Motor neuron (in vitro differentiated cells): Measurements from ENCODE around the gene RAD51B. TPM values are rescaled to one million over a fixed set of nuclear protein-coding genes. Genes with fewer than 3 reads are reported as not detected.

Experiments used
- ATAC-seq, 8 experiments: fragments of 200-7000 bp; cut with Tn5 transposase; replicated peaks in 6 of 8; 2 replicates each; pipeline ENCODE4 v1.8.0; 2021; ENCODE audit warnings: mild to moderate bottlenecking in 8 of 8, moderate library complexity in 8 of 8
- H3K27ac ChIP-seq, 2 donors: fragments of 250-450 bp; sonication (Bioruptor Pico); 2 replicates each; pipeline ENCODE4 v1.9.0; 2021; ENCODE audit warnings: antibody characterized with exemption in 2 of 2, mild to moderate bottlenecking in 2 of 2, moderate library complexity in 1 of 2
- H3K4me1 ChIP-seq, 2 donors: fragments of 250-450 bp; sonication (Bioruptor Pico); replicated peaks in 1 of 2; 2 replicates each; pipeline ENCODE4 v1.6.1; 2021; ENCODE audit warnings: antibody characterized with exemption in 2 of 2, mild to moderate bottlenecking in 2 of 2, moderate library complexity in 1 of 2
- H3K4me3 ChIP-seq, 5 donors: fragments of 250-450 bp; sonication (Bioruptor Pico); 2 replicates each; pipeline ENCODE4 v1.9.0; 2021; ENCODE audit warnings: antibody characterized with exemption in 5 of 5, mild to moderate bottlenecking in 5 of 5, moderate library complexity in 4 of 5
- WGBS, 10 experiments: fragments of 450-650 bp; shearing (Covaris generic); methylation state at CpG; one replicate each; pipeline ENCODE4 v1.0.0; 2022; 5-methylcytosine and 5-hydroxymethylcytosine counted together
- in situ Hi-C, 9 experiments: fragments of 400-800 bp; cut with MboI; loops; one replicate each; pipeline ENCODE4 v1.15.0; 2021; ENCODE audit warnings: low sequenced_read_pairs in 9 of 9, low pct_unique_long_range_greater_than_20kb in 2 of 9; ENCODE audit not compliant: unreplicated experiment in 9 of 9
- total RNA-seq, 8 experiments: library from RNA; unstranded; fragments of 300-600 nt; gene quantifications; 2 replicates each; pipeline versions ENCODE4 v1.2.3 to v1.2.4, GENCODE V29; 2022

The RAD51B gene
- total RNA-seq, 8 experiments from 2014 or later = 5.4 to 37.7 (median 11.0) TPM

DNA sequence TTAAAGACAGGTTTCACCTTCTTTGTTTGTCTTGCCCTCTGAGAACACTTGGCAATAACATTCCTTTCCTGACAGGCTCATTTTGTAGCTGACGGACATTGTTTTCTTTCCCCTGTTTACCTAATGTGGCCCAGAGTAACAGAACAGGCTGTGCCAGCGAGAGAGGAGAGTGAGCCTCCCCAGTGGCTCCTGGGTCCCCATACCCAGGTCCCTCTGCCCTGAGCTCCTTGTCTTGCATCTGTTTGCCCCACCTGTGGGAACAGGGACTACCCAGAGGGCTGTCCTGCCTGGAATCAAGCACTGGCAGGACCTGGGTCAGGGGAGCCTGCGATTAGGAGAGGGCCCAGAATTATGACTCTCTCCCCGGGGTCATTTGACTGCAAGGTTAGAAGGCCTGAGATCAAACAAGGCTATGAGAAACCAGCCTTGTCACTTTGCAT lies 750.4 kb downstream of the RAD51B start:
- Histone ChIP-seq H3K4me3 (no peak overlapping the region), H3K4me1 (peaks cover 37 to 41% of the 10 kb centered on the region in 2 donors), H3K27ac (peak overlapping the region; percentile 41 to 56)
- peak in 4 of 8 experiments; percentile 5 to 63 (median 31) for ATAC-seq
- 34 to 100% (median 80%) methylated on average over 1 to 4 of the region's 4 CpGs; no CpG with 5 or more reads in 2 of the 10 experiments for WGBS, 10 experiments
- in situ Hi-C loops = no loop called here

DNA sequence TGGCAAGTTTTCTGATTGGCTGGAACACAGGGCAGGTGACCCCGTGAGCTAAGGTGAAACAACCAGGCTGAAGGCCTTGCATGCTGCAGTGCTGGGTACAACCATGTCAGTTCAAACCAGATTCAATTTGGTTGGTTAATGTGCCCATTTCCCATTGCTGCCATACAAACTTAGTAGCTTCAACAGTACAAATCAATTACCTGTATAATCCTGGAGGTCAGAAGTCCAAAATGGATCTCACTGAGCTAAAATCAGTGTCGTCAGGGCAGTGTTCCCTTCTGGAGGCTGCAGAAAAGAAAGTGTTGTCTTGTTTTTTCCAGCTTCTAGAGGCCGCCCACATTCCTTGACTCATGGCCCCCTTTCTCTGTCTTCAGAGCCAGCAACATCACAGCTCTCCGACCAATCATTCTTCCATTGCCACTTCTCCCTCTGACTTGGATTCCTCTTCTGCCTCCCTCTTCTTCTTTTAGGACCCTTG lies 751.6 kb downstream of the RAD51B start:
- 80 to 100% (median 98%) methylated on average over 1 to 4 of the region's 4 CpGs; no CpG with 5 or more reads in 2 of the 10 experiments for WGBS, 10 experiments
- no peak for ATAC-seq
- no peak overlapping the region for H3K27ac ChIP-seq
- in situ Hi-C loops = no loop called here
- no peak overlapping the region for H3K4me3 ChIP-seq
- peaks cover 29 to 33% of the 10 kb centered on the region in 2 donors for H3K4me1 ChIP-seq

DNA sequence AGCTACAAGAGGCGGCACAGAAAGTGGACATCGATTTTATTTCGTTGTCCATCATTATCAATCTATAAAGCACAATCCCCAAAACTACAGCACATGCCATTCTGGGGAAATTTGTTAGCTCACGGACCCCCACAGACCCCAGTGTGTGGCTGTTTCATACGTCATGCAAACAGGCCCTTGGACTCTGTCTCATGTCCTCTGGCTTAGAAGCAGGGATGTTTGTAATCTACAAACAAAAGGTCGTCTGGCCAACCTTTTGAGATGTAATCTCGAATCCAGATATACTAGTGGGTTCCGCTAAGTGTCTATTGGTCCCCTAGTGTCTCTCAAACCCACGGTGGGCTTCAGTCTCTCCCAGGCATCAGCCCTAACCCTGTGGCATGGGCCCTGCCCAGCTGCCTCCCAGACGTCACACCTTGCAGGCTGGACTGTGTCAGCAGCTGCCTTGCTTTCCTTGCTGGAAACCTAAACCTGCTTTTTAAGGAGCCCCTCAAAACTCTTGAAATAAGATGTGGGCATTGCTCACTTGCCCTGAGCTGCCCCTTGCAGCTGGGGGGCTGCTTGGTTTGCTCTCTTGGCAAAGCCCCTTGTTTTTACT lies 752.4 kb downstream of the RAD51B start:
- WGBS, 10 experiments = 58 to 100% (median 81%) methylated on average over 2 to 8 of the region's 10 CpGs; no CpG with 5 or more reads in 2 of the 10 experiments
- in situ Hi-C loops = no loop called here
- H3K4me3 ChIP-seq = no peak overlapping the region
- ATAC-seq = no peak
- peaks cover 31 to 37% of the 10 kb centered on the region in 2 donors for H3K4me1 ChIP-seq
- H3K27ac ChIP-seq = no peak overlapping the region

DNA sequence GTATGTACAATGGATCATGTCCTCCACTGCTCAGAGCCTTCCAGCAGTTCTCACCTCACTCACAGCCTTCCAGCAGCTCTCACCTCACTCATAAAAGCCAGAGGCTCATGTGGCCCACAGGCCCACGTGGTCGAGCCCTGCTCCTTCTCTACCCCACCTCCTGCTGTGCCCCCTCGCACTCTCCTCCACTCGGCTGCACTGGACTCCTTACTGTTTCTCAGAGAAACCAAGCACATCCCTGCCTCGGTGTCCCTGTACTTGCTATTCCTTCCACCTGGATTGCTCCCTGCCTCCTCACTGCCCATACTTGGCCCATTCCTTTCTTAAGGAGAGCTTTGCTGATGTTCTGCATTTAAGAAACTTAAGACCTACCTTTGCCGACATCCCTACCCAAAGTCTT lies 753.5 kb downstream of the RAD51B start:
- H3K27ac ChIP-seq = no peak overlapping the region
- H3K4me1 ChIP-seq = peaks cover 31 to 37% of the 10 kb centered on the region in 2 donors
- H3K4me3 ChIP-seq = no peak overlapping the region
- no peak for ATAC-seq
- in situ Hi-C loops = no loop called here
- WGBS, 10 experiments = 86 to 100% (median 93%) methylated on average over 1 to 6 of the region's 6 CpGs; no CpG with 5 or more reads in 3 of the 10 experiments

DNA sequence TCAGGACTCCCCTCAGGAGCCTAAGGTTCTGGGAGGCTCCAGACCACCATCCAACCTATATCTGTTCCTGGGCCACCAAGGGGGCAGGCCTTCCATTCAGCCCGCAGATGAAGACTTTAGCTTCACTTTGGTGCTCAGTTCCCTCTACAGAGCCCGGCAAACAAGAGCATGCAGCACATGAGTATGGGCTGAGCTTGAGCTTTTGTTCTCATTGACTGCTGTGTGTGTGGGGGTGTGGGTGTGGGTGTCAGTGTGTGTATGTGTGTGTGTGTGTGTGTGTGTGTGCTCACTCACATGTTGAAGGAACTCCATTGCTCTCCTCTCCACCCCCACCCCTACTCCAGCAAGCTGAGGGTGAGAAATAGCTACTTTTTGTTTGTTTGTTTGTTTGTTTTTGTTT lies 754.1 kb downstream of the RAD51B start:
- peak in 2 of 8 experiments; percentile 26 to 37 for ATAC-seq
- Histone ChIP-seq H3K27ac (no peak overlapping the region), H3K4me3 (no peak overlapping the region), H3K4me1 (peaks cover 26 to 32% of the 10 kb centered on the region in 2 donors)
- WGBS, 10 experiments = 20 to 100% (median 90%) methylated on average over 1 to 2 of the region's 2 CpGs; no CpG with 5 or more reads in 7 of the 10 experiments
- in situ Hi-C loops = no loop called here

DNA sequence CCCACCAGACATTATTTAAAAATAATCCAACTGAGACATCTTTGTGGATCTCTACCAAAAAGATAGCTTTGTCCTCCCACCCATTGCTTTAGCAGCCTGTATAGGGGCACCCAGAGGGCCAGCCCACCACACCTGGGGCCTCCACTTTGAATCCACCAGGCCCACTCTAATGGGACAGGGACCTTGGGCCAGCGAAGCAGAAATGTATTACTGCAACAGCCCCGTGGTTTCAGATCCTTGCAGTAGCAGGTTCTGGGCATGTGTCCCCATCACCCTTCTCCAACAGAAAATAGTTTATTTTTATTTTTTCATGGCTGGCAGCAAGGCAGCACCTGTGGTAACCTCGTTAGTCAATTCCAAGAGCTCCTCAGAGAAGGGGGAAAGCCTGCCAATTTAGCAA lies 754.9 kb downstream of the RAD51B start:
- Histone ChIP-seq H3K4me1 (peaks cover 19 to 24% of the 10 kb centered on the region in 2 donors), H3K27ac (no peak overlapping the region), H3K4me3 (no peak overlapping the region)
- 50 to 100% (median 92%) methylated on average over 1 to 2 of the region's 3 CpGs; no CpG with 5 or more reads in 5 of the 10 experiments for WGBS, 10 experiments
- in situ Hi-C loops = no loop called here
- no peak for ATAC-seq

DNA sequence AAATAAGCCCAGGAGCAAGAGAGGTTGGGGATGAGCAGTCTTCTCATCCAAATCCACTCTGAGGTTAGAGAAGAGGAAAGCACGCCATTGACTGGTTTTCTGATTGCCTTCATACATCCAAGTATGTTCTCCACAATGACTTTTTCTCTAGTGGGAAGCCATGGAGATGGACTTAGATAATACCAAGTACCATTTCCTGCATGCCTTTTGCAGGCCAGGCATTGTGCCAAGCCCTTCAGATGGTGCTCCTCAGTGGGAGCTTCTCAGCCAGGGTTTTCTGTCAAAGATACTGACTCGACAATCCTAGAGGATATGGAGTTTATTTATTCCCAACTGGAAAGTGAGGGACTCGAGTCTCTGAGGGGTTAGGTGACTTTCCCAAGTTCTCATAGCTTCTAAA lies 755.3 kb downstream of the RAD51B start:
- WGBS, 10 experiments = 0 to 100% (median 85%) methylated on average over 1 of the region's 3 CpGs; no CpG with 5 or more reads in 4 of the 10 experiments
- Histone ChIP-seq H3K27ac (no peak overlapping the region), H3K4me1 (peaks cover 14 to 20% of the 10 kb centered on the region in 2 donors), H3K4me3 (no peak overlapping the region)
- ATAC-seq = no peak
- in situ Hi-C loops = no loop called here

DNA sequence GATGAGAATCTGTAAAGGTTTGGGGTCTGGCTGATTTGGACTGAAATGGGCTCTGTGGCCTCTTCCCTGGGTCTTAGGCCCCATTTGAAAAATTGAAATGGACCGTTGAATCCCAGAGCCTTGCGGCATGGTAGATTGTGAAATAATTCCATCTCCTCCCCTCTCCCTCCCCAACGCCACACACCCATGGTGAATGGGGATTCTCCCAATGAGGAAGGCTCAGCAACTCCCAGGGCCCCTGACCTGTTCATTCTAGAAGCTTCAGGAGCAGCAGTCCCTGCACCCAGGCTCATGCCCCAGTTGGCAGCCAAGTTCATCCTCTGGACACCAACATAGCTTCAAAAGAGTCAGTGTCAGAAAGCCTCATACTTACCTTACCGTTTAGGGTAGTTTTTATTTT lies 755.8 kb downstream of the RAD51B start:
- H3K4me3 ChIP-seq = no peak overlapping the region
- H3K4me1 ChIP-seq = peaks cover 10 to 15% of the 10 kb centered on the region in 2 donors
- ATAC-seq = no peak
- 0 to 100% (median 100%) methylated on average over 1 to 2 of the region's 4 CpGs; no CpG with 5 or more reads in 2 of the 10 experiments for WGBS, 10 experiments
- no peak overlapping the region for H3K27ac ChIP-seq
- in situ Hi-C loops = no loop called here

DNA sequence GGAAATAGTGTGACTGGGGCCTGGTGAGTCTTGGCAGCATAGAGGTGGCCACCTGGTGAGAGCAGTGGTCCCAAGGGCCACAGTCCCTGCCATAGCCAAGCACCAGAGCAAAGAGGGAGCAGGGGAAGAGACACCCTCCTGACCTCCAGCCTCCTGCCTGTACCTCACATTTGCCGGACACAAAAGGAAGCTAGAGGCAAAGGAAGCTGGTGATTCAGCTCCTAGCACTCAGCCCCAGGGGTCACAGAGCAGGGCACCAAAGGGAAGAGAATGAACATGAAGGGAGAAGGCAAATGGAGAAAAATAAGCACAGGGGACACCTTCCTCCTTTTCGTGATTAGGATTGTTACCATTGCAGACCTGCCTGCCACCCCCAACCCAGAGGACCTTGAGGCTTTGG lies 756.5 kb downstream of the RAD51B start:
- WGBS, 10 experiments = 0 to 100% (median 76%) methylated on average over 1 of the region's 2 CpGs; no CpG with 5 or more reads in 6 of the 10 experiments
- H3K4me3 ChIP-seq = no peak overlapping the region
- no peak for ATAC-seq
- in situ Hi-C loops = no loop called here
- H3K27ac ChIP-seq = no peak overlapping the region
- peaks cover 9 to 17% of the 10 kb centered on the region in 2 donors for H3K4me1 ChIP-seq

DNA sequence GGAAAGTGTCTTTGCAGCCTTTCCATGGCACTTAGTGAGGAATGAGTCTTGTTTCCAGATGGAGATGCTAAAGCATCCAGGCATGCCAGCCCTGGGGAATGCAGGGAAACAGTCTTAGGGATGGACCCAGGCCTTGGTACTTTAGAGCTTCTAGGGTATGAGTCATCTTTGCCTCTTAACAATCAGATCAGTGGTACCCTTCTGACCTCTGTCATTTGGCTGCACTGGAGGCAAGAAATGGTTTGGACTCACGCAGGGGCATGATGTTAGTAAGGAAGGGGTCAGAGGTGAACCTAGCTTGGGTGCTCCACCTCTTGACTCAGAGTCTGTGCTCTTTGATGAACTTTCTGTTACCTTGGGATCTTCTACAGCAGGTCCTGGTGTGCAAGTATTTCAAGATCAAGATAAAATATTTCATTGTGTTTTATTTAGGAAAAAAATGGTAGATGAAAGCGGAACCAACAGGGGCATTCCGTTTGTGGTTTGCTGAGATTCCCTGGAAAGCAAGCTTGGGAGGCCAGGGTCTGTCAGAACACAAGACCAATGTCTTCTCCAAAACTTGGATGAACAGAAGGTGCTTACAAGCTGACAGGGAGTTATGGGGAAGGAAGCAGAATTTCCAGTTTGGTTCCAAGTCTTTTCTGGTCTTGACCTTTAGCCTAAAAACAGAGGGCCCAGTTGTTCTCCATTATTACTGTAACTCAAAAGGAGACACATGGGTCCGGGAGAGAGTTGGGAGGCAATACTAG lies 757.1 kb downstream of the RAD51B start:
- H3K4me1 ChIP-seq = peaks cover 9 to 17% of the 10 kb centered on the region in 2 donors
- 14 to 100% (median 90%) methylated on average over 1 to 4 of the region's 4 CpGs for WGBS, 10 experiments
- peak in 5 of 8 experiments; percentile 21 to 51 (median 40) for ATAC-seq
- no peak overlapping the region for H3K4me3 ChIP-seq
- in situ Hi-C loops = no loop called here
- no peak overlapping the region for H3K27ac ChIP-seq

DNA sequence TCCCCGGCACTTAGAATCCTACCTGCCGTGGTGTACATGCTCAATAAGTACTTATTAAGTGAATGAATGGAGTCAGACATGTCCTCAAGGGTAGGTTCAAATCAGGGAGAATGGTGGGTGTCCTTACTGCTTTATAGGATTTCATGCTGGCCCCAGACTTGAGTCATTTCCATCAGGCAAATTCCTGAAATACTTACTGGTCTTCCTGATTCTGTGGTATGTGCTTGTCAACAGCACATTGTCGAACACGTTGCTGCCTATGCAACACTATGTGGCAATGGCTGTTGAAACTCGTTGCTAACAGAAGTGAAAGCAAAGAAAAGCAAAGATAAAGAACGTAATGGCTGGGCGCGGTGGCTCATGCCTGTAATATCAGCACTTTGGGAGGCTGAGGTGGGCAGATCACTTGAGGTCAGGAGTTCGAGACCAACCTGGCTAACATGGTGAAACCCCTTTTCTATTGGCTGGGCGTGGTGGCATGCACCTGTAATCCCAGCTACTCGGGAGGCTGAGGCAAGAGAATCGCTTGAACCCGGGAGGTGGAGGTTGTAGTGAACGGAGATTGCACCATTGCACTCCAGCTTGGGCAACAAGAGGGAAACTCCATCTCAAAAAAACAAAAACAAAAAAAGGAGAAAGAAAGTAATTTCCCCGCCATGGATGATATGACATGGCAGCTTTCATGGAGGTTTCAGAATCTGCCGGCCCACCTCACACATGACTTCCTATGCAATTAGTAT lies 758.4 kb downstream of the RAD51B start:
- no peak overlapping the region for H3K27ac ChIP-seq
- in situ Hi-C loops = no loop called here
- 14 to 96% (median 78%) methylated on average over 1 to 13 of the region's 16 CpGs; no CpG with 5 or more reads in 1 of the 10 experiments for WGBS, 10 experiments
- no peak overlapping the region for H3K4me3 ChIP-seq
- ATAC-seq = peak in 3 of 8 experiments; percentile 65 to 95 (median 87)
- H3K4me1 ChIP-seq = peaks cover 9 to 17% of the 10 kb centered on the region in 2 donors

DNA sequence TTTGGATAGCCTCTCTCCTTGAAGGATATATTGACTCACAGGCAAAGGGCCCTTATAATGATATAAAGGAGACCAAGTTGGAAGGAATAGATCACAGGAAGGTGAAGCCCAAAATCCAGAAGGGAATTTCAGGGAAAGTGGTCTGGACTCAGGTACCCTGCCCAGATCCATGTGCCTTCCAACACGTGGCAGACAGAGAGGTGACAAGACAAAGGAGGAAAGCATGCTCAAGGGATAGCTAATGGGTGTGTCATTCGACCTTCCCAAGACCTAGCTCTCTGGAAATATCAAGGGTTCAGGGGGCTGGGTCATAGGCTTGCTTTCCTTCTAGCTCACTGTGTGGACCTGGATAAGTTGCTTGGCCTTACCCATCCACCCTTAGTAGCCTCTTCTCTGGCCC lies 759.0 kb downstream of the RAD51B start:
- in situ Hi-C loops = no loop called here
- no peak for ATAC-seq
- WGBS, 10 experiments = 42 to 100% (median 84%) methylated on average over 1 to 2 of the region's 2 CpGs; no CpG with 5 or more reads in 4 of the 10 experiments

More for the DNA sequence above, 759.0 kb downstream of the RAD51B start:
- Histone ChIP-seq H3K4me3 (no peak overlapping the region), H3K4me1 (peaks cover 9 to 16% of the 10 kb centered on the region in 2 donors), H3K27ac (no peak overlapping the region)
